Prostate gland (tissue), 2 donors: ENCODE measurements around the gene DIAPH2. TPM values are rescaled to one million over a fixed set of nuclear protein-coding genes. Genes with fewer than 3 reads are reported as not detected.

ENCODE experiments used
- DNase-seq: peaks from one replicate; pipeline ENCODE4 v3.0.0-alpha.2; 2019; ENCODE audit warnings: low spot score
- H3K27ac ChIP-seq, 2 donors: fragments of 200-600 bp; sonication (generic); 2 replicates each; pipeline ENCODE4 v1.5.1; 2017 to 2019
- H3K27me3 ChIP-seq: fragments of 200-600 bp; sonication (generic); replicated peaks from 2 replicates; pipeline ENCODE4 v1.5.1; 2019; ENCODE audit not compliant: insufficient read depth
- H3K36me3 ChIP-seq, 2 donors: fragments of 200-600 bp; sonication (generic); 1 replicate in 1 of 2; 2 replicates in 1 of 2; pipeline versions ENCODE4 v1.5.1 to v1.8.1; 2017 to 2019
- H3K4me1 ChIP-seq: fragments of 200-600 bp; sonication (generic); replicated peaks from 2 replicates; pipeline ENCODE4 v1.5.1; 2019
- H3K4me3 ChIP-seq, 2 donors: fragments of 200-600 bp; sonication (generic); 2 replicates each; pipeline ENCODE4 v1.5.1; 2017 to 2019
- H3K9me3 ChIP-seq: fragments of 200-600 bp; sonication (generic); 2 replicates; pipeline ENCODE4 v1.5.1; 2017
- CTCF ChIP-seq, 4 experiments: fragments of 200-600 bp in 2 of 4; fragments of 450-650 bp in 2 of 4; sonication (generic) in 2 of 4; IDR thresholded peaks; 1 replicate in 3 of 4; 2 replicates in 1 of 4; pipeline ENCODE4 v1.5.1; 2016 to 2019; ENCODE audit warnings: antibody characterized with exemption in 4 of 4, mild to moderate bottlenecking in 2 of 4, moderate library complexity in 2 of 4
- POLR2A ChIP-seq: fragments of 450-650 bp; IDR thresholded peaks from one replicate; pipeline ENCODE4 v1.6.1; 2016; ENCODE audit warnings: antibody characterized with exemption, mild to moderate bottlenecking
- POLR2AphosphoS5 ChIP-seq: sonication (generic); formaldehyde crosslinking; IDR thresholded peaks from one replicate; pipeline ENCODE4 v1.6.1; 2017; ENCODE audit warnings: antibody characterized with exemption
- WGBS: methylation state at CpG from one replicate; pipeline ENCODE4 v1.1.5; 2018; 5-methylcytosine and 5-hydroxymethylcytosine counted together
- intact Hi-C: fragments of 100-400 bp; cut with DNase I; formaldehyde crosslinking; loops from one replicate; pipeline ENCODE4 v1.14.2; 2022
- total RNA-seq, 2 donors: library from RNA; depleted of rRNA; stranded (reverse); fragments of >200 nt; gene quantifications; one replicate each; pipeline ENCODE4 v1.1.0, GENCODE V29; 2016

The DIAPH2 gene
- total RNA-seq, 2 donors from 2014 or later = 8.1 to 44.8 TPM

GRCh38 chrX:97504431-97504830, 819.8 kb downstream of the DIAPH2 start:
- H3K27me3 ChIP-seq = no peaks in the 10 kb centered on the region
- intact Hi-C loops = no loop called here
- no peak for DNase-seq
- H3K9me3 ChIP-seq = no peaks in the 10 kb centered on the region
- no peaks in the 10 kb centered on the region for H3K36me3 ChIP-seq
- H3K4me1 ChIP-seq = no peaks in the 10 kb centered on the region
- no peak overlapping the region for H3K4me3 ChIP-seq
- no peak overlapping the region for H3K27ac ChIP-seq
- TF ChIP-seq CTCF (IDR thresholded peaks at IDR 0.05) = no peak
- no peak for TF ChIP-seq POLR2A
- TF ChIP-seq POLR2AphosphoS5 = no peak

GRCh38 chrX:97517763-97518162, 833.1 kb downstream of the DIAPH2 start:
- TF ChIP-seq POLR2AphosphoS5 (no peak), POLR2A (no peak), CTCF (IDR thresholded peaks at IDR 0.05) (no peak)
- WGBS = 97% methylated on average over 2 of the region's 2 CpGs

GRCh38 chrX:97522307-97522706, 837.7 kb downstream of the DIAPH2 start:
- TF ChIP-seq POLR2A (no peak), CTCF (IDR thresholded peaks at IDR 0.05) (no peak), POLR2AphosphoS5 (no peak)
- no peaks in the 10 kb centered on the region for H3K9me3 ChIP-seq
- no peak overlapping the region for H3K27ac ChIP-seq
- H3K4me3 ChIP-seq = no peak overlapping the region
- WGBS = 100% methylated on average over 2 of the region's 2 CpGs
- H3K36me3 ChIP-seq = no peaks in the 10 kb centered on the region
- H3K27me3 ChIP-seq = no peaks in the 10 kb centered on the region
- H3K4me1 ChIP-seq = no peaks in the 10 kb centered on the region
- intact Hi-C loops = no loop called here
- DNase-seq = no peak

More at GRCh38 chrX:97517763-97518162, 833.1 kb downstream of the DIAPH2 start:
- Histone ChIP-seq H3K4me3 (no peak overlapping the region), H3K27me3 (no peaks in the 10 kb centered on the region), H3K9me3 (no peaks in the 10 kb centered on the region), H3K4me1 (no peaks in the 10 kb centered on the region), H3K36me3 (no peaks in the 10 kb centered on the region), H3K27ac (no peak overlapping the region)
- intact Hi-C loops = no loop called here
- no peak for DNase-seq

GRCh38 chrX:97524340-97524739, 839.7 kb downstream of the DIAPH2 start:
- intact Hi-C loops = no loop called here
- no peak for TF ChIP-seq POLR2A
- TF ChIP-seq CTCF (IDR thresholded peaks at IDR 0.05) = no peak
- TF ChIP-seq POLR2AphosphoS5 = no peak
- no peaks in the 10 kb centered on the region for H3K36me3 ChIP-seq
- H3K9me3 ChIP-seq = no peaks in the 10 kb centered on the region
- 44% methylated on average over 2 of the region's 2 CpGs for WGBS
- H3K4me3 ChIP-seq = no peak overlapping the region
- no peak for DNase-seq
- no peaks in the 10 kb centered on the region for H3K4me1 ChIP-seq
- H3K27me3 ChIP-seq = no peaks in the 10 kb centered on the region
- no peak overlapping the region for H3K27ac ChIP-seq

- WGBS = 69% methylated on average over 3 of the region's 3 CpGs
- Histone ChIP-seq H3K4me3 (no peak overlapping the region), H3K4me1 (no peaks in the 10 kb centered on the region), H3K36me3 (no peaks in the 10 kb centered on the region), H3K9me3 (no peaks in the 10 kb centered on the region), H3K27ac (no peak overlapping the region), H3K27me3 (no peaks in the 10 kb centered on the region)
- intact Hi-C loops = no loop called here
- no peak for TF ChIP-seq POLR2AphosphoS5
- TF ChIP-seq CTCF (IDR thresholded peaks at IDR 0.05) = no peak
- no peak for TF ChIP-seq POLR2A
- no peak for DNase-seq
Measured at GRCh38 chrX:97524997-97525396, 840.4 kb downstream of the DIAPH2 start.
